WTC11 (cell line): Measurements from ENCODE around the gene CIT. TPM values are rescaled to one million over a fixed set of nuclear protein-coding genes. Genes with fewer than 3 reads are reported as not detected.

ENCODE experiments used
- ATAC-seq: fragments of 200-7000 bp; cut with Tn5 transposase; 2 replicates; pipeline ENCODE4 v1.10.0; 2021; ENCODE audit warnings: mild to moderate bottlenecking, moderate library complexity
- CTCF ChIA-PET: fragments of 300-600 bp; sonication (Branson Sonifier 250); formaldehyde crosslinking; loops from one replicate; lab custom pipeline; 2021; ENCODE audit warnings: antibody characterized with exemption; lab: Charles Lee
- POLR2A ChIA-PET: fragments of 350-600 bp; sonication (Branson Sonifier 250); formaldehyde crosslinking; loops from one replicate; lab custom pipeline; 2021; ENCODE audit warnings: antibody characterized with exemption; lab: Charles Lee
- DNase-seq: peaks from one replicate; pipeline ENCODE4 v3.0.0; 2021; ENCODE audit warnings: low spot score
- H3K27ac Mint-ChIP-seq: 2 replicates; pipeline ENCODE4 v1.8.0; 2021; ENCODE audit warnings: mixed read lengths
- H3K27me3 Mint-ChIP-seq: 2 replicates; pipeline ENCODE4 v1.8.0; 2021; ENCODE audit warnings: low read depth, mild to moderate bottlenecking, moderate library complexity, mixed read lengths
- H3K36me3 Mint-ChIP-seq: 2 replicates; pipeline ENCODE4 v1.8.0; 2021; ENCODE audit warnings: mixed read lengths
- H3K4me1 Mint-ChIP-seq: 2 replicates; pipeline ENCODE4 v1.8.0; 2022; ENCODE audit warnings: mixed read lengths
- H3K4me3 Mint-ChIP-seq: 2 replicates; pipeline ENCODE4 v1.8.0; 2021; ENCODE audit warnings: mild to moderate bottlenecking, moderate library complexity, mixed read lengths
- H3K9me3 Mint-ChIP-seq: 2 replicates; pipeline ENCODE4 v1.8.0; 2021; ENCODE audit warnings: mixed read lengths
- FOXJ3 ChIP-seq: sonication (generic); formaldehyde crosslinking; IDR thresholded peaks from 2 replicates; pipeline ENCODE4 v1.9.0; 2021; ENCODE audit warnings: missing genetic modification reagents, mild to moderate bottlenecking, borderline replicate concordance
- IRF2 ChIP-seq: sonication (generic); formaldehyde crosslinking; IDR thresholded peaks from 2 replicates; pipeline ENCODE4 v1.8.0; 2022; ENCODE audit warnings: low read depth, missing genetic modification reagents, borderline replicate concordance
- MXD4 ChIP-seq: fragments of 250-450 bp; sonication (Bioruptor Pico); IDR thresholded peaks from 2 replicates; pipeline ENCODE4 v1.8.0; 2021; ENCODE audit warnings: mild to moderate bottlenecking, moderate library complexity, borderline replicate concordance
- NR2C2 ChIP-seq: sonication (generic); formaldehyde crosslinking; IDR thresholded peaks from 2 replicates; pipeline ENCODE4 v1.8.0; 2022; ENCODE audit warnings: mild to moderate bottlenecking, missing genetic modification reagents
- OVOL2 ChIP-seq: fragments of 250-450 bp; sonication (Bioruptor Pico); IDR thresholded peaks from 2 replicates; pipeline ENCODE4 v1.9.0; 2021; ENCODE audit warnings: mild to moderate bottlenecking, borderline replicate concordance
- RORB ChIP-seq: fragments of 250-450 bp; sonication (Bioruptor Pico); IDR thresholded peaks from 2 replicates; pipeline ENCODE4 v1.9.0; 2021; ENCODE audit warnings: mild to moderate bottlenecking
- total RNA-seq: library from RNA; stranded (reverse); gene quantifications from 3 replicates; pipeline ENCODE4 v1.2.3, GENCODE V29; 2021
- TF ChIP-seq, protein P1 (sequence below): fragments of 250-450 bp; sonication (Bioruptor Pico); IDR thresholded peaks from 2 replicates; pipeline ENCODE4 v1.9.0; 2021; ENCODE audit warnings: mild to moderate bottlenecking
- TF ChIP-seq, protein P2 (sequence below): sonication (generic); formaldehyde crosslinking; conservative IDR thresholded peaks from 2 replicates; pipeline ENCODE4 v1.8.1; 2023; ENCODE audit warnings: mild to moderate bottlenecking, low read depth, missing genetic modification reagents, moderate library complexity
- TF ChIP-seq, protein P3 (sequence below): fragments of 250-450 bp; sonication (Bioruptor Pico); IDR thresholded peaks from 2 replicates; pipeline ENCODE4 v1.9.0; 2021; ENCODE audit warnings: mild to moderate bottlenecking
- TF ChIP-seq, protein P4 (sequence below): sonication (generic); formaldehyde crosslinking; IDR thresholded peaks from 2 replicates; pipeline ENCODE4 v1.8.1; 2023; ENCODE audit warnings: mild to moderate bottlenecking, missing genetic modification reagents, borderline replicate concordance
- TF ChIP-seq, protein P5 (sequence below): sonication (generic); formaldehyde crosslinking; IDR thresholded peaks from 2 replicates; pipeline ENCODE4 v1.8.1; 2022; ENCODE audit warnings: missing genetic modification reagents, borderline replicate concordance
- TF ChIP-seq, protein P6 (sequence below): fragments of 200-600 bp; IDR thresholded peaks from 2 replicates; pipeline ENCODE4 v1.8.0; 2022; ENCODE audit warnings: antibody characterized with exemption
- TF ChIP-seq, protein P7 (sequence below): sonication (generic); formaldehyde crosslinking; IDR thresholded peaks from 2 replicates; pipeline ENCODE4 v1.8.0; 2022; ENCODE audit warnings: mild to moderate bottlenecking, missing genetic modification reagents

CIT gene
- total RNA-seq, 1 experiment from 2014 or later: 65.4 TPM

DNA sequence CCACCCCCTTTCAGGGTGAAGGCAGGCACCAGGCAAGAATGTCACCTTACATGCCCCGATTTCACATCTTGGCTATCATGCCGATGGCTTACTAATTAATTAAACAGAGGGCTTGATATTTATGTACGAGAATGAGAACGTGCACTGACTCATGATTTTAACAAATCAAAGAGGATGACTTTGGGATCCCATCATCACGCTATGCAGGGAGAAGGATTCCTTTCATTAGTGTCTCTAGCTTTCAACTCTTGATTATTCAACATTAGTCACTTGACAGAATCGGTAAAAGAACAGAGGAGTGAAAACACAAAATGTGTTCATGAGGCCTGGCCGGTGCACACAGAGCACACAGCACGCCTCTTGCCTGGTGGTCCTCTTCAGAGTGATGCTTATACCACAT, 128.6 kb downstream of the CIT start:
- TF ChIP-seq, protein P1, sequence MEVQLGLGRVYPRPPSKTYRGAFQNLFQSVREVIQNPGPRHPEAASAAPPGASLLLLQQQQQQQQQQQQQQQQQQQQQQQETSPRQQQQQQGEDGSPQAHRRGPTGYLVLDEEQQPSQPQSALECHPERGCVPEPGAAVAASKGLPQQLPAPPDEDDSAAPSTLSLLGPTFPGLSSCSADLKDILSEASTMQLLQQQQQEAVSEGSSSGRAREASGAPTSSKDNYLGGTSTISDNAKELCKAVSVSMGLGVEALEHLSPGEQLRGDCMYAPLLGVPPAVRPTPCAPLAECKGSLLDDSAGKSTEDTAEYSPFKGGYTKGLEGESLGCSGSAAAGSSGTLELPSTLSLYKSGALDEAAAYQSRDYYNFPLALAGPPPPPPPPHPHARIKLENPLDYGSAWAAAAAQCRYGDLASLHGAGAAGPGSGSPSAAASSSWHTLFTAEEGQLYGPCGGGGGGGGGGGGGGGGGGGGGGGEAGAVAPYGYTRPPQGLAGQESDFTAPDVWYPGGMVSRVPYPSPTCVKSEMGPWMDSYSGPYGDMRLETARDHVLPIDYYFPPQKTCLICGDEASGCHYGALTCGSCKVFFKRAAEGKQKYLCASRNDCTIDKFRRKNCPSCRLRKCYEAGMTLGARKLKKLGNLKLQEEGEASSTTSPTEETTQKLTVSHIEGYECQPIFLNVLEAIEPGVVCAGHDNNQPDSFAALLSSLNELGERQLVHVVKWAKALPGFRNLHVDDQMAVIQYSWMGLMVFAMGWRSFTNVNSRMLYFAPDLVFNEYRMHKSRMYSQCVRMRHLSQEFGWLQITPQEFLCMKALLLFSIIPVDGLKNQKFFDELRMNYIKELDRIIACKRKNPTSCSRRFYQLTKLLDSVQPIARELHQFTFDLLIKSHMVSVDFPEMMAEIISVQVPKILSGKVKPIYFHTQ (CRISPR knock-in tag): no peak
- TF ChIP-seq, protein P2, sequence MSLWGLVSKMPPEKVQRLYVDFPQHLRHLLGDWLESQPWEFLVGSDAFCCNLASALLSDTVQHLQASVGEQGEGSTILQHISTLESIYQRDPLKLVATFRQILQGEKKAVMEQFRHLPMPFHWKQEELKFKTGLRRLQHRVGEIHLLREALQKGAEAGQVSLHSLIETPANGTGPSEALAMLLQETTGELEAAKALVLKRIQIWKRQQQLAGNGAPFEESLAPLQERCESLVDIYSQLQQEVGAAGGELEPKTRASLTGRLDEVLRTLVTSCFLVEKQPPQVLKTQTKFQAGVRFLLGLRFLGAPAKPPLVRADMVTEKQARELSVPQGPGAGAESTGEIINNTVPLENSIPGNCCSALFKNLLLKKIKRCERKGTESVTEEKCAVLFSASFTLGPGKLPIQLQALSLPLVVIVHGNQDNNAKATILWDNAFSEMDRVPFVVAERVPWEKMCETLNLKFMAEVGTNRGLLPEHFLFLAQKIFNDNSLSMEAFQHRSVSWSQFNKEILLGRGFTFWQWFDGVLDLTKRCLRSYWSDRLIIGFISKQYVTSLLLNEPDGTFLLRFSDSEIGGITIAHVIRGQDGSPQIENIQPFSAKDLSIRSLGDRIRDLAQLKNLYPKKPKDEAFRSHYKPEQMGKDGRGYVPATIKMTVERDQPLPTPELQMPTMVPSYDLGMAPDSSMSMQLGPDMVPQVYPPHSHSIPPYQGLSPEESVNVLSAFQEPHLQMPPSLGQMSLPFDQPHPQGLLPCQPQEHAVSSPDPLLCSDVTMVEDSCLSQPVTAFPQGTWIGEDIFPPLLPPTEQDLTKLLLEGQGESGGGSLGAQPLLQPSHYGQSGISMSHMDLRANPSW (CRISPR knock-in tag): no peak
- TF ChIP-seq, protein P3, sequence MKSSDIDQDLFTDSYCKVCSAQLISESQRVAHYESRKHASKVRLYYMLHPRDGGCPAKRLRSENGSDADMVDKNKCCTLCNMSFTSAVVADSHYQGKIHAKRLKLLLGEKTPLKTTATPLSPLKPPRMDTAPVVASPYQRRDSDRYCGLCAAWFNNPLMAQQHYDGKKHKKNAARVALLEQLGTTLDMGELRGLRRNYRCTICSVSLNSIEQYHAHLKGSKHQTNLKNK: no peak
- TF ChIP-seq, protein P4, sequence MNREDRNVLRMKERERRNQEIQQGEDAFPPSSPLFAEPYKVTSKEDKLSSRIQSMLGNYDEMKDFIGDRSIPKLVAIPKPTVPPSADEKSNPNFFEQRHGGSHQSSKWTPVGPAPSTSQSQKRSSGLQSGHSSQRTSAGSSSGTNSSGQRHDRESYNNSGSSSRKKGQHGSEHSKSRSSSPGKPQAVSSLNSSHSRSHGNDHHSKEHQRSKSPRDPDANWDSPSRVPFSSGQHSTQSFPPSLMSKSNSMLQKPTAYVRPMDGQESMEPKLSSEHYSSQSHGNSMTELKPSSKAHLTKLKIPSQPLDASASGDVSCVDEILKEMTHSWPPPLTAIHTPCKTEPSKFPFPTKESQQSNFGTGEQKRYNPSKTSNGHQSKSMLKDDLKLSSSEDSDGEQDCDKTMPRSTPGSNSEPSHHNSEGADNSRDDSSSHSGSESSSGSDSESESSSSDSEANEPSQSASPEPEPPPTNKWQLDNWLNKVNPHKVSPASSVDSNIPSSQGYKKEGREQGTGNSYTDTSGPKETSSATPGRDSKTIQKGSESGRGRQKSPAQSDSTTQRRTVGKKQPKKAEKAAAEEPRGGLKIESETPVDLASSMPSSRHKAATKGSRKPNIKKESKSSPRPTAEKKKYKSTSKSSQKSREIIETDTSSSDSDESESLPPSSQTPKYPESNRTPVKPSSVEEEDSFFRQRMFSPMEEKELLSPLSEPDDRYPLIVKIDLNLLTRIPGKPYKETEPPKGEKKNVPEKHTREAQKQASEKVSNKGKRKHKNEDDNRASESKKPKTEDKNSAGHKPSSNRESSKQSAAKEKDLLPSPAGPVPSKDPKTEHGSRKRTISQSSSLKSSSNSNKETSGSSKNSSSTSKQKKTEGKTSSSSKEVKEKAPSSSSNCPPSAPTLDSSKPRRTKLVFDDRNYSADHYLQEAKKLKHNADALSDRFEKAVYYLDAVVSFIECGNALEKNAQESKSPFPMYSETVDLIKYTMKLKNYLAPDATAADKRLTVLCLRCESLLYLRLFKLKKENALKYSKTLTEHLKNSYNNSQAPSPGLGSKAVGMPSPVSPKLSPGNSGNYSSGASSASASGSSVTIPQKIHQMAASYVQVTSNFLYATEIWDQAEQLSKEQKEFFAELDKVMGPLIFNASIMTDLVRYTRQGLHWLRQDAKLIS (CRISPR knock-in tag): no peak
- TF ChIP-seq, protein P5, sequence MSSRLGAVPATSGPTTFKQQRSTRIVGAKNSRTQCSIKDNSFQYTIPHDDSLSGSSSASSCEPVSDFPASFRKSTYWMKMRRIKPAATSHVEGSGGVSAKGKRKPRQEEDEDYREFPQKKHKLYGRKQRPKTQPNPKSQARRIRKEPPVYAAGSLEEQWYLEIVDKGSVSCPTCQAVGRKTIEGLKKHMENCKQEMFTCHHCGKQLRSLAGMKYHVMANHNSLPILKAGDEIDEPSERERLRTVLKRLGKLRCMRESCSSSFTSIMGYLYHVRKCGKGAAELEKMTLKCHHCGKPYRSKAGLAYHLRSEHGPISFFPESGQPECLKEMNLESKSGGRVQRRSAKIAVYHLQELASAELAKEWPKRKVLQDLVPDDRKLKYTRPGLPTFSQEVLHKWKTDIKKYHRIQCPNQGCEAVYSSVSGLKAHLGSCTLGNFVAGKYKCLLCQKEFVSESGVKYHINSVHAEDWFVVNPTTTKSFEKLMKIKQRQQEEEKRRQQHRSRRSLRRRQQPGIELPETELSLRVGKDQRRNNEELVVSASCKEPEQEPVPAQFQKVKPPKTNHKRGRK (CRISPR knock-in tag): no peak
- TF ChIP-seq OVOL2 (no peak), NR2C2 (CRISPR knock-in tag) (no peak), MXD4 (CRISPR knock-in tag) (no peak)
- no peak for DNase-seq
- Mint-ChIP-seq H3K9me3 (peaks cover 29% of the 10 kb centered on the region), H3K36me3 (peaks cover 77% of the 10 kb centered on the region), H3K27me3 (no peaks in the 10 kb centered on the region), H3K4me1 (no peaks in the 10 kb centered on the region), H3K4me3 (no peak overlapping the region), H3K27ac (no peak overlapping the region)
- ChIA-PET POLR2A (no interaction called here), CTCF (no interaction called here)
- no peak for ATAC-seq

DNA sequence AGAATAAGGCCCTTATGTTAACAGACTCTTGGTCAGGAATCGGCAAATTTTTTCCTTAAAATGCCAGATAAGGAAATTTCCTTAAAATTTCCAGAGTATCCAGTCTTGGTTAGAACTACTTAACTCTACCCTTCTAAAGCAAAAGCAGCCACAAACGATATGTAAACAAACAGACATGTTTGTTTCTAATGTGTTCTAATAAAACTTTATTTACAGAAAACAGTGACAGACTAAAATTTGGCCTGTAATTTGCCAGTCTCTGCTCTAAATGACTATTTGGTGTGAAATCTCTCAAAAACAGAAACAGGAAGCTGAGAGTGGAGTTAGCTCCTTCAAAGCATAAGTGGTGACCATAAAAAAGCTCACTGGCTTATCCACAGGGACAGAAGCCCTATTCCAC, 131.0 kb downstream of the CIT start:
- CTCF ChIA-PET: no interaction called here
- POLR2A ChIA-PET: no interaction called here
- Mint-ChIP-seq H3K36me3 (peaks cover 84% of the 10 kb centered on the region), H3K9me3 (peaks cover 29% of the 10 kb centered on the region), H3K27ac (no peak overlapping the region), H3K27me3 (no peaks in the 10 kb centered on the region), H3K4me1 (no peaks in the 10 kb centered on the region), H3K4me3 (no peak overlapping the region)
- ATAC-seq: no peak
- no peak for DNase-seq
- TF ChIP-seq IRF2 (CRISPR knock-in tag) (no peak), RORB (no peak), FOXJ3 (CRISPR knock-in tag) (no peak)
- TF ChIP-seq, protein P1 (CRISPR knock-in tag): no peak
- TF ChIP-seq, protein P6, sequence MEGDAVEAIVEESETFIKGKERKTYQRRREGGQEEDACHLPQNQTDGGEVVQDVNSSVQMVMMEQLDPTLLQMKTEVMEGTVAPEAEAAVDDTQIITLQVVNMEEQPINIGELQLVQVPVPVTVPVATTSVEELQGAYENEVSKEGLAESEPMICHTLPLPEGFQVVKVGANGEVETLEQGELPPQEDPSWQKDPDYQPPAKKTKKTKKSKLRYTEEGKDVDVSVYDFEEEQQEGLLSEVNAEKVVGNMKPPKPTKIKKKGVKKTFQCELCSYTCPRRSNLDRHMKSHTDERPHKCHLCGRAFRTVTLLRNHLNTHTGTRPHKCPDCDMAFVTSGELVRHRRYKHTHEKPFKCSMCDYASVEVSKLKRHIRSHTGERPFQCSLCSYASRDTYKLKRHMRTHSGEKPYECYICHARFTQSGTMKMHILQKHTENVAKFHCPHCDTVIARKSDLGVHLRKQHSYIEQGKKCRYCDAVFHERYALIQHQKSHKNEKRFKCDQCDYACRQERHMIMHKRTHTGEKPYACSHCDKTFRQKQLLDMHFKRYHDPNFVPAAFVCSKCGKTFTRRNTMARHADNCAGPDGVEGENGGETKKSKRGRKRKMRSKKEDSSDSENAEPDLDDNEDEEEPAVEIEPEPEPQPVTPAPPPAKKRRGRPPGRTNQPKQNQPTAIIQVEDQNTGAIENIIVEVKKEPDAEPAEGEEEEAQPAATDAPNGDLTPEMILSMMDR: no peak
- TF ChIP-seq, protein P7, sequence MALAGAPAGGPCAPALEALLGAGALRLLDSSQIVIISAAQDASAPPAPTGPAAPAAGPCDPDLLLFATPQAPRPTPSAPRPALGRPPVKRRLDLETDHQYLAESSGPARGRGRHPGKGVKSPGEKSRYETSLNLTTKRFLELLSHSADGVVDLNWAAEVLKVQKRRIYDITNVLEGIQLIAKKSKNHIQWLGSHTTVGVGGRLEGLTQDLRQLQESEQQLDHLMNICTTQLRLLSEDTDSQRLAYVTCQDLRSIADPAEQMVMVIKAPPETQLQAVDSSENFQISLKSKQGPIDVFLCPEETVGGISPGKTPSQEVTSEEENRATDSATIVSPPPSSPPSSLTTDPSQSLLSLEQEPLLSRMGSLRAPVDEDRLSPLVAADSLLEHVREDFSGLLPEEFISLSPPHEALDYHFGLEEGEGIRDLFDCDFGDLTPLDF: no peak
